ENCODE results near the gene RNF26. TPM values are rescaled to one million over a fixed set of nuclear protein-coding genes. Genes with fewer than 3 reads are reported as not detected.

RNF26 gene
- 7.3 and 9.3 TPM in 2 replicates for total RNA-seq (2014; rRNA removed)
- 28.8 TPM for polyA plus RNA-seq (2012)

DNA sequence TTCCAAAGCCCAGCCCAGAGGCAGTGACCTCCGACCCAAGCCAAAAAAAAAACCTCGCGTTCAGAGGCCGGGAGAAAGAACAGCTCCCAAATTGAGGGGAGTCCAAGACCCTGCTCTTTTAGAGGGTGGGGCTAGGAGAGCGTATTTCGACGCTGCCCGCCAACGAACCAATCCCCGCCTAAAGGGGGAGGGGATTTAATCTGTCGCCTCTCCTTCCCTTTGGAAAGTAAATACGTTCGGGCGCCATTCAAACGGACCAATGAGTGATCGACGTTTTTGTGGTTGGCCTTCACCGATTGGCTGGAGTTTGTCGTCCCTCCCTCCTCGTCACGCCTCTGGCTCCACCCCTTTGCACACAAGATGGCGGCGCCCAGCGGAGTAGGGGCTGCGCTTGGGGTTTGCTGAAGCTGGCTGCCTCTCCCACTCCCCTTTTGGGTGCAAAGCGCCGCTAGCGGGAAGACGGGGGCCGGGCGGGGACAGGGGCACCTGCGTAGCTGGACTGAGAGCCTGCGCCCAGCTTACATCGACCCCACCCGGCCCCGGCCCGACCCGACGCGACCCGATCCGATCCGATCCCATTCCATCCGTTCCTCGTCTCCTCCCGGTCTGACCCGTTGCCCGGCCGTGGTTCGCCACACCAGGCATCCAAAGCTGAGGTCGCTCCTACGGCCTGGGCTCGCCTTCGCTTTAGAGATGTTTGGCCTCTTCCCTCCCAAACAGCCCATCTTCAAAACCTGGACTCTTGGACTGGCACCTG is at the start of gene RNF26:
RNF26 (plus strand) TSS at position 354 of the 757 bp plus-strand sequence. CDS start 596 bp downstream, outside the sequence.
- DNase-seq (ENCODE audit: low read depth): peak; percentile 98

DNA sequence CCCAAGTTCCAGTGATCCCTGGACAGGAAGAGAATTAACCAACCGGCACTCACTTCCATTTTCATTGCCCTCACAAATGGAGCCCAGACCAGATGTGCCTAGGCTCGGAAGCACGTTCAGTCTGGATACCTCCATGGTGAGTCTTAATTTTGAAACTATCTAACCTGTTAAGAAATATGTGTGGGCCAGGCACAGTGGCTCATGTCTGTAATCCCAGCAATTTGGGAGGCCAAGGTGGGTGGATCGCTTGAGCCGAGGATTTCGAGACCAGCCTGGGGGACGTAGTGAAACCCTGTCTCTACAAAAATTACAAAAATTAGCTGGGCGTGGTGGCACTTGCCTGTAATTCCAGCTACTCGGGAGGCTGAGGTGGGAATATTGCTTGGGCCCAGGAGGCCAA is 48.9 kb upstream of the RNF26 start:
- no peak for DNase-seq (ENCODE audit: low read depth)

DNA sequence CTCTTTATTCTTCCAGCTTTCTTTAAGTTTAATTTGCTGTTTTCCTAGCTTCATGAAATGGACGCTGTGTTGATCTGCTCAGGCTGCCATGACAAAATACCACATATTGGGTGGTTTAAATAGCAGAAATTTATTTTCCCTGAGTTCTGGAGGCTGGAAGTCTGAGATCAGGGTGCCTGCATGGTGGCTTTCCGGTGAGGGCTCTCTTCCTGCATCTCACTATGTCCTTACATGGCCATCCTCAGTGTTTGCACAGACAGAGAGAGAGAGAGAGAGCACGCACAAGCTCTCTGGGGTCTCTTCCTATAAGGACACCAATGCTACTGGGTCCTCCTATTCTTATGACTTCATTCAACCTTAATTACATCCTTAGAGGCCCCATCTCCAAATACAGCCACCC is 46.1 kb upstream of the RNF26 start:
- no peak for DNase-seq (ENCODE audit: low read depth)

DNA sequence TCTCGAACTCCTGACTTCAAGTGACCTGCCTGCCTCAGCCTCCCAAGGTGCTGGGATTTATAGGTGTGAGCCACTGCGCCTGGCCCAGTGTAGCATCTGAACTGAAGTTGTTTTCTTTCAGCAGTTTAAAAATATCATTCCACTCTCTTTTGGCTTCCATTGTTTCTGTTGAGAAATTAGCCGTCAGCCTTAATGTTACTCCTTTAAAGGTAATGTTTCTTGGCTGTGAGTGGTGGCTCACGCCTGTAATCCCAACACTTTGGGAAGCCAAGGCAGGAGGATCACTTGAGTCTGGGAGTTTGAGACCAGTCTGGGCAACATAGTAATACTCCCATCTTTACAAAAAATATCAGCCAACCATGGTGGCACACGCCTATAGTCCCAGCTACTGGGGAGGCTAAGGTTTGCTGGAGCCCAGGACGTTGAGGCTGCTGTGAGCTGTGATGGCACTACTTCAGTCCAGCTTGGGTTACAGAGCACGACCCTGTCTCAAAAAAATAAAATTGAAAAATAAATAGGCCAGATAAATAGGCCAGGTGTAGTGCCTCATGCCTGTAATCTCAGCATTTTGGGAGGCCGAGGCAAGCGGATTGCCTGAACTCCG is 43.3 kb upstream of the RNF26 start:
- DNase-seq (ENCODE audit: low read depth): no peak

DNA sequence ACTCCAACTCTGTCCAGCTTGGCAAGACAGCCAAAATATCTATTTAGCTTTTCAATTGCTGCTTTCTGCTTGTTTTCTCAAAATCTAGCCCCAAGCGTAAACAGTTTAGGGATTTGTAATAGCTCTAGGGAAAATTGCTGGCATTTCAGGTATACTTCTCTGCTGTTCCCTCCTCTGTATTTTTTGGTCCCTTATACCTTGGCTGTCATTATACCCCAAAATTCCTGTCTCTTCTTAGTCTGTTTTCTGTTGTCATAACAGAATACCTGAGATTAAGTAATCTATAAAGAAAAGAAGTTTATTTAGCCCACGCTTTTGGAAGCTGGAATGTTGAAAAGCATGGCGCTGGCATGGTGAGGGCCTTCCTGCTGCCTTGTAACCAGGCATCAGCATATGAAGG is 40.9 kb upstream of the RNF26 start:
- no peak for DNase-seq (ENCODE audit: low read depth)

- DNase-seq (ENCODE audit: low read depth): peak; percentile 48
Observed at GRCh38 chr11:119295178-119295577, 39.1 kb upstream of the RNF26 start.

DNA sequence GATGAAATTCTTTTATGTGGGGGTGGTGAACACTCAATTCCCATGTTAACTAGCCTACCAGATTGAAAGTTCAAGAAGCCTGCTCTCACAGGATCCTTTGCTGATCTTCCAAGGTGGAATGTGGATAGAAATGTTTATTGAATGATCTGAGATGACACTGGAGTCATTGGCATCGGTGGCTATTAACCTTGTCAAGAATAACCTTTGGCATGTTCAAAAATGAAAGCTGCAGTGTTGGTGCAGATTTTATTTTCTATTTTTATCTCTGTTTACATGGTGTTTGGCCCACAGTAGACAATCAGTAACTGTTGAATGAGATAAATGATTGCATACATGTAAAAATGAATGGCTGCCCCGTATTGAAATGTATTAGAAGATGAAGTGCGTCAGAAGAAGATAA is 36.4 kb upstream of the RNF26 start:
- DNase-seq (ENCODE audit: low read depth): no peak

GRCh38 chr11:119298726-119299125 is 35.6 kb upstream of the RNF26 start:
- DNase-seq (ENCODE audit: low read depth): peak; percentile 48

GRCh38 chr11:119299416-119299815 is 34.9 kb upstream of the RNF26 start:
- no peak for DNase-seq (ENCODE audit: low read depth)

- DNase-seq (ENCODE audit: low read depth): no peak
Observed at GRCh38 chr11:119300198-119300964, 33.9 kb upstream of the RNF26 start.

GRCh38 chr11:119303227-119303718 is 31.1 kb upstream of the RNF26 start:
- no peak for DNase-seq (ENCODE audit: low read depth)

DNA sequence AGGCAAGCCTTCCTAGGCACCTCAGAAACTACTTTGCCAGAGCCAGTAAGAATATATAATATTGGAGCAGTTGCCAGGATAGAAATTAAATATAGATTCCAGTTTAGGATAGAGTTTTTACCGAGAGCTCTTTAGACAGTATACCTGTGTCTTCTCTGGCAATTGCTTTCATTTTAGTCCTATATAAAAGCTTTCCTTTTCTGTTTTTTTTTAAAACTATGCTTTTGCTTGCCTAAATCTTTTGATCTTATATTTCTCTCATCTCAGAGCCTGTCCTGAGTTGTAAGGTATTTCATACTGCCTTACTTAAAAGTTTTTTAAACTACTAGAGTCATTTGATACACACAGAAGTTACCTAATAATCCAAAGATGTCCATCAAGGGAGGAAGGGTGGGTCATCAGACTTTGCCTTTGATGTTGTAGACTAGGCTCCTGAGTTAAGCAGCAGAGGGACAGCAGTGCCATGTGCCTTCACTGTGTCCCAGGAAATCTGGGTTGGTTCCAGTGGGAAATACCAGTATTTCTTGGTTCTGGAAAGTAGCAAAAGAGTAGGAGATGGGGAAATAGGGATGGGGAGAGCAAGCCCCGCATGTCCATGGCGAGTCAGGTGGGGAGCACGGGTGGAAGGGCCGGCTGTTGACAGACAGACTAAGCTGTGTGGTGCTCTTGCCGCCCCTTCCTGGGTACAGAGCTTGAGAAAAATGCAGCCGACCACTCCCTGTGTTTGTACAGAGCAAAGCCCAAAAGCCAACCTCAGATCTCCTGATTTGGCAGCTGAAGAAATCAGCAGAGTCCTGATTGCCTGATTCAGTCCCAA is 28.6 kb upstream of the RNF26 start:
- no peak for DNase-seq (ENCODE audit: low read depth)

GRCh38 chr11:119306373-119306890 is 27.9 kb upstream of the RNF26 start:
- peak; percentile 55 for DNase-seq (ENCODE audit: low read depth)

DNA sequence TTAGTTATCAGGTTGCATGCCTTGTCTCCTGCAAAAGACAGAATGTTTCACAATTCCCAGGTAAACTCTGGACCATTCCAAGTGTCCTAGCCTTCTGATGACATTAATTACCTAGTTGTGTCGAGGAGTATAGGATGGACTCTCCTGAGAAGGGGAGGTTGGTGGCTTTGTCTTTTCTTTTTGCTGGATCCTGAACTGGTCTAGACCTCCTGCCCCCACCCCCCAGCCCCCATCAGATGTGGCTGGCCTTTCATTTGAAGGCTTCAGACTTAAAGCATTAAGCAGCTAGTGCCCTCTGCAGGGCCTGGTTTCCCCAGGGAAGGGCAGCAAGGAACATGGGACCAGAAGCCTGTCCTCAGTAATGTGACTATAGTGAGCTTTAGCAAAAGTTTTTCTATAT is 27.1 kb upstream of the RNF26 start:
- DNase-seq (ENCODE audit: low read depth): no peak

DNA sequence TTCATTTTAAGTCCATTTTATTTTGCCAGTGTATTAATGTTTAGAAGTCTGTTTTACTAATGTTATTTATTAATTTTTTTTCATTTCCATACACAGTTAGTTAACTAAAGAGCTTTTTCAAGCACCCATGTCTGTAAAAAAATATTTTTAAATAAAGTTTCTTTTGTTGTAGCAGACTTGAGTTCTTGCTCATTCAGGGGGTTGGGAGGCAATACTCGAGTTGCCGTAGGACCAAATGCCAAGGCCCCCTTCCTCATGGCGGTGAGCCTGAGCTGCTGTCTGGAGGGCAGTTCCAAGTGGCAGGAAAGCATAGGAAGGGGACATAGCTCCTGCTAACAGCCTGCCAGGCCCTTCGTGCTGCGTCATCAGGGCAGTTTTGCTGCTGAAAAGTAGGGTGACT is 26.4 kb upstream of the RNF26 start:
- no peak for DNase-seq (ENCODE audit: low read depth)

DNA sequence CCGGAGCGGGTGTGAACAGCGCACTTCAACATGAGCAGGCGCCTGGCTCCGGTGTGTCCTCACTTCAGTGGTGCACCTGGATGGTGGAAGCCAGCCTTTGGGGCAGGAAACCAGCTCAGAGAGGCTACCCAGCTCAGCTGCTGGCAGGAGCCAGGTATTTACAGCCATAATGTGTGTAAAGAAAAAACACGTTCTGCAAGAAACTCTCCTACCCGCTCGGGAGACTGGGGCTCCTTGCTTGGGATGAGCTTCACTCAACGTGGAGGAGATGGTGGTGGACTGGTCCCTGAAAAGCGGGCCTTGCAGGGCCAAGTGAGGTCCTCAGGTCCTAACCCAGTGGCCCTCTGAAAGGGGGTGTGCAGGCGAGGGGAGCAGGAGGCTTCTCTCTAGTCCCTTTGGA is 24.9 kb upstream of the RNF26 start:
- DNase-seq (ENCODE audit: low read depth): no peak

DNA sequence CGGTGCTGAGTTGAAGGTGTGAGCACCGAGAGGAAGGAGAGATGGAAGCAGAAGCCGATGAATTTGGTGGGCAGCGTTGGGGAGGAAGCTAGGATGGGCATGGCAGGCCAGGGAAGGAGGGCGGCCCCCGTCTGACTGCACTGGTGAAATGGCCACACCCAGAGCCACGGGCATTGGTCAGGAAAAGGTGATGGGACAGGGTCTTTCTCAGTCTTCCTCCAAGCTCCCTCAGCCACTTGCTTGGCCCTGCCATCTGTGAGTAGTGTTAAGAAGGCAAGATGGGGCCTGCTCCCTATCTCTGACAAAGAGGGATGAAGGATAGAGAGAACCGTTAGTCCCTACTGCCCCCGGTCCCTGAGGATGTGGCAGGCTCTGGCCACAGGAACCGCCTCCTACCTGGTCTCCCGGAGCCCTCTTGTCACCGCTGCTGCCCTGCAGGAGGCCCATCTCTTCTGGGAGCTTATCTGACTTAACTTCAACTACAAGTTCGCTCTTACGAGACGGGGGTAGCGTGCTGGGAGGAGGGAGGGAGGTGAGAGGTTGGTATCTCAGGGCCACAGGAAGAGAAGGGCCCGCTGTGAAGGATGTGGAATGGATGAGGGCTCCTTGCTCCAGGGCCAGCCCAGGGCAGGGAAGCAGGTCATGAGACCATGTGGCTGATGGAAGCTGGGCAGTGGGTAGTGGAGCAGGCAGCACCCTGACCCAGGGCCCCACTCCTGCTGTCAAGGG is 24.2 kb upstream of the RNF26 start:
- no peak for DNase-seq (ENCODE audit: low read depth)

DNA sequence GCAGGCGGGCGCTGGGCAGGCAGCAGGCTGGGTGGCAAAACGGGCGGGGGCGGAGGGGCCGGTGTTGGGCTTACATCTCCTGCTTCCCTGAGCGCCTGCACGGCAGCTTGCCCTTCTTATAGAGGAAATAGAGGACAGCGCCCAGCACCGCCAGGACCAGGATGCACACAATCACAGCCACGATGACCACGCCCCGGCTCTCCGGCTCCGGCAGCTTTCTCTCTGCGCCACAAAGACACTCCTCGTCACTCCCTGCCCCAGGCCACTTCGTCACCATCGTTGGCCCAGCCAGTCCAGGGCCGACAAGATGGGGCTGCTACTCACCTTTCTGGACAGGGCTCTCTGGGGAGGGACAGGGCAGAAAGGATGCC is 23.7 kb upstream of the RNF26 start:
- no peak for DNase-seq (ENCODE audit: low read depth)

DNA sequence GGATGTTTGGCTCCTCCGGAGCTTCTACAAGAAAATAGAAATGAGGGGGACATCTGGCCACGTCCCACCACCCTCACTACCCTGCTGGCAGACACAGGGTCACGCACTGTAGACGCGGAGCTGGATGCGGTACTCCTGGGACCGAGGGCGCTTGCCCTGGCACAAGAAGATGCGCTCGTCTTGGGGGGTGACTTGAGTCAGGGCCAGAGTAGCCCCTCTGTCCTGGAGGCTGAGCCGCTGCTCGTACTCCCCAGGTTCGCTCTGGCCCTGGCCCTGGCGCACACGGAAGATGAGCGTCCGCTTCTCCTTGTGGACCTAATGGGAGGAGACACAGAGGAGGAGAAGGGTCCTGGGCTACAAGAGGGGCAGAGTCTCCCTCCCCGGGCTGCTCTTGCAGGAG is 19.6 kb upstream of the RNF26 start:
- DNase-seq (ENCODE audit: low read depth): no peak

- no peak for DNase-seq (ENCODE audit: low read depth)
Observed at GRCh38 chr11:119315131-119316015, 19.0 kb upstream of the RNF26 start.

Data from LHCN-M2 (cell line).